ENCODE data around the gene PSME1. TPM values are rescaled to one million over a fixed set of nuclear protein-coding genes. Genes with fewer than 3 reads are reported as not detected.

PSME1 gene
- total and polyA plus RNA-seq, 4 donors: 63.3 to 237 (median 101) TPM

- H3K9ac ChIP-seq (ENCODE audit: low read depth in 1 of 2, low read length in 2 of 2): no peak overlapping the region
- H3K36me3 ChIP-seq (ENCODE audit: control insufficient read depth in 4 of 4, insufficient read depth in 3 of 4, low read depth in 1 of 4, low read length in 3 of 4): peaks cover 6 to 39% (median 19%) of the 10 kb centered on the region in 4 donors
- H3K27me3 ChIP-seq (ENCODE audit: control insufficient read depth in 4 of 4, insufficient read depth in 4 of 4, low read length in 3 of 4): no peaks in the 10 kb centered on the region
- 80% methylated on average over 30 of the region's 30 CpGs for WGBS
- no peaks in the 10 kb centered on the region for H3K9me3 ChIP-seq (ENCODE audit: control insufficient read depth in 4 of 4, low read length in 3 of 4)
- H3K4me3 ChIP-seq (ENCODE audit: low read depth in 1 of 3, low read length in 3 of 3): no peak overlapping the region
- no peak for DNase-seq (ENCODE audit: low spot score)
- H3K4me1 ChIP-seq (ENCODE audit: control insufficient read depth in 4 of 4, insufficient read depth in 4 of 4, low read length in 3 of 4): no peaks in the 10 kb centered on the region
- TF ChIP-seq RXRA (IDR thresholded peaks at IDR 0.05): no peak
- TF ChIP-seq FOXA2 (IDR thresholded peaks at IDR 0.05): no peak
- no peak for TF ChIP-seq ATF3 (IDR thresholded peaks at IDR 0.05)
- no peak for TF ChIP-seq SP1 (IDR thresholded peaks at IDR 0.05)
- TF ChIP-seq REST (IDR thresholded peaks at IDR 0.05): no peak
- TF ChIP-seq ZBTB33 (IDR thresholded peaks at IDR 0.05): no peak
- no peak for TF ChIP-seq CTCF (IDR thresholded peaks at IDR 0.05; ENCODE audit: low read depth, low read length, missing input control)
- no peak for TF ChIP-seq JUND (IDR thresholded peaks at IDR 0.05)
- no peak for TF ChIP-seq RAD21 (IDR thresholded peaks at IDR 0.05)
- TF ChIP-seq HNF4G (IDR thresholded peaks at IDR 0.05): no peak
- no peak for TF ChIP-seq MAX (IDR thresholded peaks at IDR 0.05)
- TF ChIP-seq YY1 (IDR thresholded peaks at IDR 0.05): no peak
- TF ChIP-seq GABPA (IDR thresholded peaks at IDR 0.05 in 1 of 2, conservative IDR thresholded peaks at IDR 0.05 in 1 of 2): no peak
- TF ChIP-seq FOXA1 (IDR thresholded peaks at IDR 0.05): no peak
- TF ChIP-seq NR2F2 (IDR thresholded peaks at IDR 0.05): no peak
- H3K27ac ChIP-seq (ENCODE audit: low read depth in 1 of 2, low read length in 2 of 2): no peak overlapping the region
Observed at GRCh38 chr14:24172261-24172860, 36.4 kb downstream of the PSME1 start.

- Histone ChIP-seq H3K4me1 (ENCODE audit: control insufficient read depth in 4 of 4, insufficient read depth in 4 of 4, low read length in 3 of 4) (no peaks in the 10 kb centered on the region), H3K4me3 (ENCODE audit: low read depth in 1 of 3, low read length in 3 of 3) (no peak overlapping the region), H3K27me3 (ENCODE audit: control insufficient read depth in 4 of 4, insufficient read depth in 4 of 4, low read length in 3 of 4) (no peaks in the 10 kb centered on the region), H3K27ac (ENCODE audit: low read depth in 1 of 2, low read length in 2 of 2) (no peak overlapping the region), H3K9ac (ENCODE audit: low read depth in 1 of 2, low read length in 2 of 2) (no peak overlapping the region), H3K9me3 (ENCODE audit: control insufficient read depth in 4 of 4, low read length in 3 of 4) (no peaks in the 10 kb centered on the region), H3K36me3 (ENCODE audit: control insufficient read depth in 4 of 4, insufficient read depth in 3 of 4, low read depth in 1 of 4, low read length in 3 of 4) (peaks cover 7 to 39% (median 19%) of the 10 kb centered on the region in 4 donors)
- no peak for TF ChIP-seq FOXA2 (IDR thresholded peaks at IDR 0.05)
- no peak for TF ChIP-seq JUND (IDR thresholded peaks at IDR 0.05)
- no peak for TF ChIP-seq HNF4A (conservative IDR thresholded peaks at IDR 0.05)
- TF ChIP-seq RAD21 (IDR thresholded peaks at IDR 0.05): no peak
- TF ChIP-seq NR2F2 (IDR thresholded peaks at IDR 0.05): no peak
- no peak for TF ChIP-seq REST (IDR thresholded peaks at IDR 0.05)
- DNase-seq (ENCODE audit: low spot score): no peak
- WGBS: 93% methylated on average over 20 of the region's 20 CpGs
Observed at GRCh38 chr14:24172871-24173281, 36.9 kb downstream of the PSME1 start.
